H1 (cell line): Measurements from ENCODE around the gene SEMA3C. TPM values are rescaled to one million over a fixed set of nuclear protein-coding genes. Genes with fewer than 3 reads are reported as not detected.

Experiments used
- CTCF ChIA-PET: fragments of 300-600 bp; sonication (Branson Sonifier 250); formaldehyde crosslinking; loops from one replicate; lab custom pipeline; 2021; ENCODE audit not compliant: partially characterized antibody; lab: Charles Lee
- POLR2A ChIA-PET: fragments of 300-600 bp; sonication (Branson Sonifier 250); formaldehyde crosslinking; loops from one replicate; lab custom pipeline; 2021; ENCODE audit warnings: inconsistent platforms; ENCODE audit not compliant: partially characterized antibody; lab: Charles Lee
- DNase-seq, 2 experiments: peaks; one replicate each; pipeline versions ENCODE4 v3.0.0 to v3.0.0-alpha.2; 2010 to 2022; ENCODE audit warnings: low spot score in 2 of 2, low read depth in 1 of 2, mixed read lengths in 1 of 2
- FAIRE-seq: peaks from 2 replicates; lab custom pipeline; 2011; peaks lifted over from hg19 to GRCh38; lab: Jason Lieb, UNC
- H2AFZ ChIP-seq: 2 replicates; pipeline ENCODE4 v1.8.1; 2012; ENCODE audit warnings: low read length, inconsistent platforms
- H2AK5ac ChIP-seq: 2 replicates; pipeline ENCODE4 v1.6.1; 2013; ENCODE audit warnings: low read depth, low read length
- H2BK120ac ChIP-seq: replicated peaks from 2 replicates; pipeline ENCODE3; 2013; ENCODE audit warnings: low read depth, low read length, inconsistent platforms
- H2BK12ac ChIP-seq: 2 replicates; pipeline ENCODE4 v1.6.1; 2013; ENCODE audit warnings: low read depth, low read length
- H2BK15ac ChIP-seq: 2 replicates; pipeline ENCODE4 v1.6.1; 2013; ENCODE audit warnings: low read length
- H2BK20ac ChIP-seq: 2 replicates; pipeline ENCODE4 v1.6.1; 2013; ENCODE audit warnings: low read length
- H2BK5ac ChIP-seq: 2 replicates; pipeline ENCODE4 v1.6.1; 2013; ENCODE audit warnings: low read depth, low read length
- H3K14ac ChIP-seq: 2 replicates; pipeline ENCODE4 v1.6.1; 2013; ENCODE audit warnings: inconsistent platforms; ENCODE audit not compliant: insufficient read length
- H3K18ac ChIP-seq: 2 replicates; pipeline ENCODE4 v1.6.1; 2013; ENCODE audit warnings: low read length; ENCODE audit errors: extremely low read depth
- H3K23ac ChIP-seq: 2 replicates; pipeline ENCODE4 v1.6.1; 2013; ENCODE audit warnings: inconsistent platforms; ENCODE audit not compliant: insufficient read length
- H3K23me2 ChIP-seq: 2 replicates; pipeline ENCODE4 v1.6.1; 2013; ENCODE audit warnings: low read depth, low read length
- H3K27ac ChIP-seq: 2 replicates; pipeline ENCODE4 v1.6.1; 2011; ENCODE audit warnings: low read depth, low read length, inconsistent platforms
- H3K27me3 ChIP-seq, 4 experiments: replicated peaks in 1 of 4; 1 replicate in 1 of 4; 2 replicates in 3 of 4; pipeline versions ENCODE4 v1.6.1 to v1.8.1; 2011 to 2013; ENCODE audit warnings: low read length in 3 of 4, mild to moderate bottlenecking in 3 of 4, inconsistent platforms in 2 of 4, mixed read lengths in 2 of 4, moderate library complexity in 1 of 4; ENCODE audit not compliant: control insufficient read depth in 3 of 4, insufficient read depth in 3 of 4; ENCODE audit errors: extremely low read depth in 1 of 4
- H3K36me3 ChIP-seq, 4 experiments: 2 replicates each; pipeline versions ENCODE4 v1.6.1 to v1.8.1; 2011 to 2013; ENCODE audit warnings: mild to moderate bottlenecking in 4 of 4, low read length in 3 of 4, moderate library complexity in 2 of 4, control low read depth in 1 of 4, inconsistent platforms in 1 of 4; ENCODE audit not compliant: insufficient read depth in 4 of 4, control insufficient read depth in 2 of 4
- H3K4ac ChIP-seq: replicated peaks from 2 replicates; pipeline ENCODE3; 2013; ENCODE audit warnings: low read length, low read depth, mixed read lengths, inconsistent platforms; ENCODE audit not compliant: insufficient read length
- H3K4me1 ChIP-seq, 4 experiments: replicated peaks in 1 of 4; 1 replicate in 1 of 4; 2 replicates in 3 of 4; pipeline versions ENCODE4 v1.6.1 to v1.8.1; 2011 to 2013; ENCODE audit warnings: low read length in 3 of 4, inconsistent platforms in 2 of 4, mixed read lengths in 1 of 4; ENCODE audit not compliant: insufficient read depth in 4 of 4, control insufficient read depth in 3 of 4
- H3K4me2 ChIP-seq, 2 experiments: 2 replicates each; pipeline versions ENCODE4 v1.6.1 to v1.8.1; 2011 to 2013; ENCODE audit warnings: low read depth in 2 of 2, low read length in 2 of 2, control low read depth in 1 of 2, inconsistent platforms in 1 of 2, mild to moderate bottlenecking in 1 of 2; ENCODE audit not compliant: insufficient read depth in 1 of 2
- H3K4me3 ChIP-seq, 4 experiments: fragments of 200-600, 300-600 bp in 1 of 4; sonication (generic), shearing (Covaris generic), sonication (Bioruptor Twin) in 1 of 4; 2 replicates each; pipeline versions ENCODE4 v1.5.1 to v1.8.1; 2011 to 2016; ENCODE audit warnings: low read length in 4 of 4, low read depth in 3 of 4, control low read depth in 2 of 4, inconsistent platforms in 2 of 4, mild to moderate bottlenecking in 2 of 4, mixed read lengths in 1 of 4, moderate library complexity in 1 of 4; ENCODE audit not compliant: insufficient read depth in 2 of 4; ENCODE audit errors: extremely low read depth in 1 of 4
- H3K56ac ChIP-seq: replicated peaks from 2 replicates; pipeline ENCODE3; 2013; ENCODE audit warnings: low read depth, mild to moderate bottlenecking, mixed read lengths, low read length, inconsistent platforms; ENCODE audit not compliant: insufficient read length
- H3K79me1 ChIP-seq: 2 replicates; pipeline ENCODE4 v1.6.1; 2013; ENCODE audit warnings: low read depth, low read length, control low read depth
- H3K79me2 ChIP-seq, 2 experiments: 2 replicates each; pipeline versions ENCODE4 v1.6.1 to v1.8.1; 2012 to 2013; ENCODE audit warnings: low read length in 2 of 2, mild to moderate bottlenecking in 2 of 2, inconsistent platforms in 1 of 2; ENCODE audit not compliant: insufficient read depth in 2 of 2, control insufficient read depth in 1 of 2
- H3K9ac ChIP-seq, 4 experiments: replicated peaks in 1 of 4; 1 replicate in 1 of 4; 2 replicates in 3 of 4; pipeline versions ENCODE4 v1.6.1 to v1.8.1; 2011 to 2013; ENCODE audit warnings: low read depth in 3 of 4, low read length in 3 of 4, control low read depth in 2 of 4, mild to moderate bottlenecking in 2 of 4, moderate library complexity in 2 of 4, inconsistent platforms in 1 of 4; ENCODE audit errors: extremely low read depth in 1 of 4
- H3K9me3 ChIP-seq, 2 experiments: 2 replicates each; pipeline versions ENCODE4 v1.6.1 to v1.8.1; 2012 to 2013; ENCODE audit warnings: mild to moderate bottlenecking in 2 of 2, moderate library complexity in 2 of 2, control low read depth in 1 of 2, inconsistent platforms in 1 of 2, low read depth in 1 of 2, low read length in 1 of 2, mixed read lengths in 1 of 2; ENCODE audit not compliant: insufficient read depth in 2 of 2
- H4K20me1 ChIP-seq, 2 experiments: replicated peaks in 1 of 2; 2 replicates each; pipeline versions ENCODE3 to v1.8.1; 2011 to 2013; ENCODE audit warnings: inconsistent platforms in 2 of 2, low read length in 2 of 2, mild to moderate bottlenecking in 1 of 2; ENCODE audit not compliant: insufficient read depth in 2 of 2, control insufficient read depth in 1 of 2
- H4K5ac ChIP-seq: 2 replicates; pipeline ENCODE4 v1.6.1; 2013; ENCODE audit warnings: low read length, low read depth, mixed read lengths, inconsistent platforms; ENCODE audit not compliant: insufficient read length
- H4K8ac ChIP-seq: 2 replicates; pipeline ENCODE4 v1.8.0; 2013; ENCODE audit warnings: mild to moderate bottlenecking, moderate library complexity, low read length, inconsistent platforms; ENCODE audit not compliant: insufficient read depth; ENCODE audit errors: extremely low read depth
- H4K91ac ChIP-seq: replicated peaks from 2 replicates; pipeline ENCODE3; 2013; ENCODE audit warnings: low read length, mixed read lengths, inconsistent platforms; ENCODE audit not compliant: insufficient read length
- CTBP2 ChIP-seq: IDR thresholded peaks from 2 replicates; pipeline ENCODE4 v1.7.0; 2011; ENCODE audit warnings: borderline replicate concordance, mild to moderate bottlenecking, moderate library complexity, mixed read lengths, low read length; ENCODE audit not compliant: insufficient read depth, insufficient read length
- GTF2F1 ChIP-seq: IDR thresholded peaks from 2 replicates; pipeline ENCODE4 v1.6.1; 2012; ENCODE audit warnings: low read depth, low read length, improper control_type of control experiment, borderline replicate concordance
- JUND ChIP-seq: IDR thresholded peaks from 2 replicates; pipeline ENCODE4 v1.6.1; 2011; ENCODE audit warnings: mild to moderate bottlenecking, improper control_type of control experiment, low read length
- SIRT6 ChIP-seq: IDR thresholded peaks from one replicate; pipeline ENCODE4 v1.7.1; 2012; ENCODE audit warnings: low read length, inconsistent platforms
- WGBS, 2 experiments: shearing (Covaris generic) in 1 of 2; methylation state at CpG; one replicate each; pipeline versions ENCODE4 v1.1.6 to v1.1.7; 2013 to 2015; ENCODE audit warnings: low lambda C conversion rate in 2 of 2, mixed read lengths in 2 of 2, inconsistent platforms in 1 of 2, low coverage in 1 of 2, missing lambda C conversion rate in 1 of 2; ENCODE audit not compliant: insufficient replicate concordance in 2 of 2, insufficient coverage in 1 of 2, insufficient read length in 1 of 2; ENCODE audit errors: extremely low coverage in 1 of 2, missing lambda C conversion rate in 1 of 2; 5-methylcytosine and 5-hydroxymethylcytosine counted together
- polyA plus RNA-seq, 7 experiments: library from polyadenylated mRNA; depleted of rRNA in 3 of 7; stranded (reverse) in 5 of 7; unstranded in 2 of 7; fragments of >200 nt in 5 of 7; fragments of 200-250 nt in 2 of 7; gene quantifications; 1 replicate in 5 of 7; 2 replicates in 1 of 7; 4 replicates in 1 of 7; pipeline versions ENCODE4 v1.2.1 to v1.2.3, GENCODE V29; 2011 to 2013; ENCODE audit warnings: missing spikeins in 2 of 7, mixed read lengths in 2 of 7
- total RNA-seq: library from RNA; stranded (reverse); fragmentation: NEBNext Ultra II Directional; extraction: Animal tissue kit (Norgen Biotek cat#: 25700); gene quantifications from 2 replicates; pipeline ENCODE4 v1.2.1, GENCODE V29; 2021

The SEMA3C gene
- total and polyA plus RNA-seq, 2 of the 8 experiments (the other 6 are each of a cell fraction or from before 2014, with no cell fraction given) = 0.15 to 1.4 TPM

DNA sequence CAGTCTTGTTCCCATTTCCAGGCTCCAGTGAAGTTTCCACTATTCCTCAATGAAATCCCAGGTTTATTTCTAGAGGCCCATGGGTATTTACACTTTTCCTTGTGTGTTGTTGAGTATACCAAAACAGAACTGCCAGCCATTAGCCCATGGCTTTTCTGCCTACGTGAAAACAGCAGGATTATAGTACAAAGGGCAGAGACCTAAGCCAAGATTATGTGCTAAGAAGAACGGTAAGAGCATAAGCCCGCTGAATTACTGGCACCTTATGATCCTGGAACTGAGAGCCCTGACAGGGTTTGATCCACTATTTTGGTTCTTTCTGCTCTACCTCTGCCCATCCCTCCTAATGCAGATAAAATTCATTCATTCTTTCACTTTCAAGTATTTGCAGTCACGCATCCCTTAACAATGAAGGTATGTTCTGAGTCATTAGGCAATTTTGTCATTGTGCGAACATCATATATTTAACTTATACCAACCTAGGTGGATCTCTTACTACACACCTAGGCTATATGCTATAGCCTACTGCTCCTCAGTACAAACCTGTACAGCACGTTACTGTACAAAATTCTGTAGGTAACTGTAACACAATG lies 16.0 kb downstream of the SEMA3C start:
- H3K23me2 ChIP-seq = no peaks in the 10 kb centered on the region
- no peaks in the 10 kb centered on the region for H3K79me2 ChIP-seq
- no peak overlapping the region for H4K91ac ChIP-seq
- no peak overlapping the region for H2BK5ac ChIP-seq
- H3K4ac ChIP-seq = no peak overlapping the region
- 91% methylated on average over 6 of the region's 6 CpGs; no CpG with 5 or more reads in 1 of the 2 experiments for WGBS, 2 experiments
- H4K5ac ChIP-seq = no peak overlapping the region
- H3K27ac ChIP-seq = no peak overlapping the region
- no peak overlapping the region for H3K9ac ChIP-seq
- H2BK20ac ChIP-seq = no peak overlapping the region
- no peak overlapping the region for H3K18ac ChIP-seq
- H4K20me1 ChIP-seq = no peaks in the 10 kb centered on the region
- H2AK5ac ChIP-seq = no peak overlapping the region
- H3K56ac ChIP-seq = no peak overlapping the region
- no peaks in the 10 kb centered on the region for H3K36me3 ChIP-seq
- H3K79me1 ChIP-seq = no peaks in the 10 kb centered on the region
- no peak overlapping the region for H3K23ac ChIP-seq
- no peak overlapping the region for H2BK12ac ChIP-seq
- no peak overlapping the region for H2AFZ ChIP-seq
- ChIA-PET POLR2A (no interaction called here), CTCF (no interaction called here)
- no peak for FAIRE-seq
- no peak overlapping the region for H2BK120ac ChIP-seq
- no peak overlapping the region for H4K8ac ChIP-seq
- H3K14ac ChIP-seq = no peak overlapping the region
- H3K27me3 ChIP-seq = no peaks in the 10 kb centered on the region
- TF ChIP-seq GTF2F1 (no peak), JUND (no peak), CTBP2 (no peak), SIRT6 (no peak)
- no peak overlapping the region for H2BK15ac ChIP-seq
- no peak overlapping the region for H3K4me3 ChIP-seq
- no peak overlapping the region for H3K4me2 ChIP-seq
- H3K4me1 ChIP-seq = no peaks in the 10 kb centered on the region; a peak in 1 of 7 replicates
- no peaks in the 10 kb centered on the region; a peak in 1 of 4 replicates for H3K9me3 ChIP-seq
- DNase-seq = no peak
